ENCODE results near the gene ATP2B2.

The ATP2B2 gene

DNA sequence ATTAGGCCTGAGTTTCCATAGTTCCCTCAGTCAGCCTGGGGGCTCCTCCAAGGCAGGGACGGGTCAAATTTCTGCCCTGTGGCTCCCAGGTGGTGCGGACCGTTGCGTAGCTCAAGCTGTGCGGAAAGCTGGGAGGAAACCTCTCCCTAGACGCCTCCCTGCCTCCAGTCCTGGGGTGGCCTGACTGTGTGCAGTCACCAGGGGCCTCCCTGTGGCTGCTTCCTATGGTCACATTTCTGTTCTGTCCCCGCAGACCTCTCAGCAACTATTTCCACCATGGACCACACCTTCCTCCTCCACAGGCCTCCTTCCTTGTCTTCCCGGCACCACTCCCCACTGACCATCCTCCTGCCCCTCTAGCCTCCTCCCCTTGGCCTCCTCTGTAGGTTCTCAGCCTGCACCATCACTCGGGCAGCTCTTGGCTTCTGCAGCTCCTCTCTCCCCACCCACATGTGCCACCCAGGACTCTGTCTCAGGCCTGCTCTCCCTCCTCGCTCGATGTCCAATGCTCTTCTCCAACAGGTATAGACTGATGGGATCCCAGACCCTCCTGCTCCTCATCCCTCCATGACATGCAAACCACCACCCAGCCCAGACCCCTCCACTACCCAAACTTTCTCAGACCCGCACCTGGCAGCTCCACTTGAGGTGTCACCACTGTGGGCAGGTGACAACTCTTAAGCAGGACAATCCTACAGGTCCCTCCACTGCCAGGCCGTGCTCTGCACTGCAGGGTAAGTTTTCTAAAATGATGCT, 157.6 kb downstream of the ATP2B2 start:
- Histone ChIP-seq H3K4me3 (ENCODE audit: low read length) (no peak overlapping the region), H3K9me3 (ENCODE audit: insufficient read depth, low read depth, low read length) (no peaks in the 10 kb centered on the region), H3K36me3 (ENCODE audit: insufficient read depth, low read depth, low read length) (no peaks in the 10 kb centered on the region), H3K27me3 (ENCODE audit: insufficient read depth, low read length) (no peaks in the 10 kb centered on the region), H3K27ac (ENCODE audit: low read length) (no peak overlapping the region), H3K9ac (ENCODE audit: low read depth, low read length) (no peak overlapping the region), H3K4me1 (ENCODE audit: insufficient read depth, low read length) (no peaks in the 10 kb centered on the region)

DNA sequence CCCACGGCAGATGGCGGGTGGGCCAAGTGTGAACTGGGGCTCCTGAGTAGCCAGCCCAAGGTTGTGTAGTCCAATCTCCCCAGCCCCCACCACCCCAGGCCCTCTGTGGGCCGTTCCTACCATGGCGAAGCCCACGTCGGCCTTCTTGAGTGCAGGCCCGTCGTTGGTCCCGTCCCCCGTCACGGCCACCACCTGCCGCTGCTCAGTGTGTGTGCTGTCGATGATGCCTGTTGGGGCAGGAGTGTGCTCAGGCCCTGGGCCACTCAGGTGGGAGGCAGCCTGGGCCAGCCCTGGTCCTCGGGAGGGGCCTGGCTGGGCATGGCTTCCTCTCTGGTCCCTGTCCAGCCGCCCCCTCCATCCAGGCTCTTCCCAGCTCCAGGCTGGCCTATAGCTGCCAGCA, 159.5 kb downstream of the ATP2B2 start:
- Histone ChIP-seq H3K36me3 (ENCODE audit: insufficient read depth, low read depth, low read length) (no peaks in the 10 kb centered on the region), H3K9ac (ENCODE audit: low read depth, low read length) (no peak overlapping the region), H3K27me3 (ENCODE audit: insufficient read depth, low read length) (no peaks in the 10 kb centered on the region), H3K4me3 (ENCODE audit: low read length) (no peak overlapping the region), H3K9me3 (ENCODE audit: insufficient read depth, low read depth, low read length) (no peaks in the 10 kb centered on the region), H3K27ac (ENCODE audit: low read length) (no peak overlapping the region), H3K4me1 (ENCODE audit: insufficient read depth, low read length) (no peaks in the 10 kb centered on the region)

DNA sequence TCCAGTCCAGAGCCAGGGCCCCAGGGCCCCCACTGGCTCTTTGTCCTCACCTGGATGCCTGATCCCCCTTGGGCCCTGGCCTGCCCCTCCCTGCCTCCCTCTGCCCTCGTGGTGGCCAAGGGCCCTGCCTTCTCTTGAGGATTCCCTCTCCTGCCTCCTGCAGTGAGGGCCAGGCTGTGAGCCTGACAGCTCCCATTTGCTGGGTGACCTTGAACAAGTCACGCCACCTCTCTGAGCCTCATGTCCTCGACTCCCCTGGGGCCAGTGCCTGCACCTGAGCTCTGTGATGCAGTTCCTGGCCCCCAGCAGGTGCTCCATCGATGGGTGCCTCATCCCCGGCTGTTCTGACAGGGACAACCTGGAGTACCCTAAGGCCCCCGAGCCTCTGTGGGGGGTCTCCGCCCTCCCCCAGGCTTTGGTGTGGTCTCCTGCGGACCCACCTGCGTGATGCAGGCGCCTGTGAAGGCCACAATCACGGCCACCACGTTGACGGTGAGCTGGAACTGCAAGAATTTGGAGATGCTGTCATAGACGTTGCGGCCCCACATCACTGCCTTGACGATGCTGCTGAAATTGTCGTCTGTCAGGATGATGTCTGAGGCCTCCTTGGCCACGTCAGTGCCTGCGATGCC, 160.3 kb downstream of the ATP2B2 start:
- no peak overlapping the region for H3K27ac ChIP-seq (ENCODE audit: low read length)
- no peak overlapping the region for H3K9ac ChIP-seq (ENCODE audit: low read depth, low read length)
- no peaks in the 10 kb centered on the region for H3K27me3 ChIP-seq (ENCODE audit: insufficient read depth, low read length)
- no peak overlapping the region for H3K4me3 ChIP-seq (ENCODE audit: low read length)
- no peaks in the 10 kb centered on the region for H3K36me3 ChIP-seq (ENCODE audit: insufficient read depth, low read depth, low read length)
- no peaks in the 10 kb centered on the region for H3K4me1 ChIP-seq (ENCODE audit: insufficient read depth, low read length)
- H3K9me3 ChIP-seq (ENCODE audit: insufficient read depth, low read depth, low read length) = no peaks in the 10 kb centered on the region

DNA sequence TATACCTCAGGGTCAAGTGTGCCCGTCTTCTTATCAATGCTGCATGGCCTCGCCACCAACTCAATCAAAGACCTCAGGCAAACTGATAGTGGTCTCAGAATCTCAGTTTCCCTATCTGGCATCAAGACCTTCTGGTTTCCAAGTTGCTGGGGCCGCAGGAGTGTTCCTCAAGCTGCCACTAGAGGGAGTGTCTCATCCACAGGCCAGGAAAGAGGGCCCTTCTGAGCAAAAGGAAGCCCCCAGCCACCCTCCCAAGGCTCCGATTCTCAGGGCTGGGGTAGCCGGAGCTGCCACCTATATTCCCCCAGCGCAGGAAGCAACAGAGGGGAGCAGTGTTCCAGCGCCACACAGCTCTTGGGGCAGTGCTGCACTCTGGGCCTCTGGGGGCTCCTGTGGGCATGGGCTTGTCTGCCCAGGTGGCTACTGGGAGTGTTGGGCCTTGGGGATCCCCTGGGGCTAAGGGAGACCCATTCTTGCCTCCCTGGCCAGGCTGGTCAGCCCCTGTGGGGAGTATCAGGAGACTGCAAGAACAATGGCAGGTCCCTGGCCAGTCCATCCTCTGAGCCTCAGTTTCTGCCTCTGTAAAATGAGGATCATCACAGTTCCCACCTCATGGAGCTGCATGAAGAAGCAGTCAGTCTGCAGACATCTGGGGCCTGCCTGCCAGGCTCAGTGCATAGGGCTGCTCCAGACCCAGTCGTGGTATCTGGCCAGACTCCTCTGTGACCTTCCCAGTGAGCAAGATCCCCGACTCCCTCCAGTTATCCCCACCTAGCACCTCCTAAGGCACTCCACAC, 161.0 kb downstream of the ATP2B2 start:
- no peaks in the 10 kb centered on the region for H3K36me3 ChIP-seq (ENCODE audit: insufficient read depth, low read depth, low read length)
- H3K27ac ChIP-seq (ENCODE audit: low read length) = no peak overlapping the region
- H3K27me3 ChIP-seq (ENCODE audit: insufficient read depth, low read length) = no peaks in the 10 kb centered on the region
- H3K9ac ChIP-seq (ENCODE audit: low read depth, low read length) = no peak overlapping the region; the same call in 1 of the 2 replicates
- H3K4me3 ChIP-seq (ENCODE audit: low read length) = no peak overlapping the region
- H3K9me3 ChIP-seq (ENCODE audit: insufficient read depth, low read depth, low read length) = no peaks in the 10 kb centered on the region
- H3K4me1 ChIP-seq (ENCODE audit: insufficient read depth, low read length) = no peaks in the 10 kb centered on the region

GRCh38 chr3:10343526-10343925, 161.9 kb downstream of the ATP2B2 start:
- no peak overlapping the region for H3K4me3 ChIP-seq (ENCODE audit: low read length)

DNA sequence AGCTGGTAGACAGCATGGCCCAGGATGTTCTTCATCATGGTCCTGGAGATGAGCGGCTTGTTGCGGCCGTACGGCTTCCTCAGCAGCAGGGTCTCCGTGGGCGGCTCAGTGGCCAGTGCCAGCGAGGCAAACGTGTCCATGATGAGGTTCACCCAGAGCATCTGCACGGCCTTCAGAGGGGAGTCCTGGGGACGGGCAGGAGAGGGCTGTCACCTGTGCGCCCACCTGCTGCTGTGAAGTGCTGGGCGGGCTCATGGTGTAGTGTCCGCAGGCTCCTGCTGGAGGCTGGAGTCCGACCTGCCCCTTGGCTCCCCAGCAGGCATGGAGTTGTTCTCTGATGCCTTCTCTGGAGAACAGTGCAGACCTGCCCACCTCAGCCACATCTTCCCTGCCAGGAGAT, 162.6 kb downstream of the ATP2B2 start:
- no peaks in the 10 kb centered on the region for H3K4me1 ChIP-seq (ENCODE audit: insufficient read depth, low read length)
- H3K27ac ChIP-seq (ENCODE audit: low read length) = no peak overlapping the region
- H3K36me3 ChIP-seq (ENCODE audit: insufficient read depth, low read depth, low read length) = no peaks in the 10 kb centered on the region
- H3K4me3 ChIP-seq (ENCODE audit: low read length) = no peak overlapping the region
- no peaks in the 10 kb centered on the region for H3K9me3 ChIP-seq (ENCODE audit: insufficient read depth, low read depth, low read length)
- H3K27me3 ChIP-seq (ENCODE audit: insufficient read depth, low read length) = no peaks in the 10 kb centered on the region
- no peak overlapping the region for H3K9ac ChIP-seq (ENCODE audit: low read depth, low read length)

More at GRCh38 chr3:10343526-10343925, 161.9 kb downstream of the ATP2B2 start:
- H3K4me1 ChIP-seq (ENCODE audit: insufficient read depth, low read length) = no peaks in the 10 kb centered on the region
- no peak overlapping the region for H3K27ac ChIP-seq (ENCODE audit: low read length)
- H3K9me3 ChIP-seq (ENCODE audit: insufficient read depth, low read depth, low read length) = no peaks in the 10 kb centered on the region
- no peak overlapping the region for H3K9ac ChIP-seq (ENCODE audit: low read depth, low read length)
- no peaks in the 10 kb centered on the region for H3K36me3 ChIP-seq (ENCODE audit: insufficient read depth, low read depth, low read length)
- no peaks in the 10 kb centered on the region for H3K27me3 ChIP-seq (ENCODE audit: insufficient read depth, low read length)

GRCh38 chr3:10341901-10342398, 163.4 kb downstream of the ATP2B2 start:
- H3K27ac ChIP-seq (ENCODE audit: low read length) = no peak overlapping the region
- H3K36me3 ChIP-seq (ENCODE audit: insufficient read depth, low read depth, low read length) = no peaks in the 10 kb centered on the region
- H3K9me3 ChIP-seq (ENCODE audit: insufficient read depth, low read depth, low read length) = no peaks in the 10 kb centered on the region
- H3K4me1 ChIP-seq (ENCODE audit: insufficient read depth, low read length) = no peaks in the 10 kb centered on the region
- no peaks in the 10 kb centered on the region for H3K27me3 ChIP-seq (ENCODE audit: insufficient read depth, low read length)
- no peak overlapping the region for H3K4me3 ChIP-seq (ENCODE audit: low read length)
- H3K9ac ChIP-seq (ENCODE audit: low read depth, low read length) = no peak overlapping the region

DNA sequence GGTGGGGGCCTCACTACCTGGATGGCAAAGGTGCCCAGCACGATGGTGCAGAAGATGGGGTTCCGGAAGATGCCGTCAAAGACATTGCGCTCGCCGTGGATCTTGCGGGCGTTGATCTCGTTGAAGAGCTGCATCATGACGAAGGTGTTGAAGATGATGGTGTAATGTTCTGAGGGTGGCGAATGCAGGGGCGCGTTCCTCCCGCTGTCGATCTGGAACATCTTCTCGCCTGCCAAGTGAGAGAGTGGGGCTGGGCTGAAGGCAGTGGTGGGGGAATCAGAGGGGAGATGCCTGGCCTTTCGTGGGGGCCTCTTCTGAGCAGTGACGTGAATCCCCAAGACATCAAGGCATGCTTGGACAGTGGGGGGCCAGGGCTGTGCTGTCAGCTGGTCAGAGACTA, 164.9 kb downstream of the ATP2B2 start:
- no peaks in the 10 kb centered on the region for H3K36me3 ChIP-seq (ENCODE audit: insufficient read depth, low read depth, low read length)
- no peak overlapping the region for H3K4me3 ChIP-seq (ENCODE audit: low read length)
- H3K27ac ChIP-seq (ENCODE audit: low read length) = no peak overlapping the region
- no peaks in the 10 kb centered on the region for H3K27me3 ChIP-seq (ENCODE audit: insufficient read depth, low read length)
- H3K9ac ChIP-seq (ENCODE audit: low read depth, low read length) = no peak overlapping the region
- no peaks in the 10 kb centered on the region for H3K4me1 ChIP-seq (ENCODE audit: insufficient read depth, low read length)
- H3K9me3 ChIP-seq (ENCODE audit: insufficient read depth, low read depth, low read length) = no peaks in the 10 kb centered on the region

DNA sequence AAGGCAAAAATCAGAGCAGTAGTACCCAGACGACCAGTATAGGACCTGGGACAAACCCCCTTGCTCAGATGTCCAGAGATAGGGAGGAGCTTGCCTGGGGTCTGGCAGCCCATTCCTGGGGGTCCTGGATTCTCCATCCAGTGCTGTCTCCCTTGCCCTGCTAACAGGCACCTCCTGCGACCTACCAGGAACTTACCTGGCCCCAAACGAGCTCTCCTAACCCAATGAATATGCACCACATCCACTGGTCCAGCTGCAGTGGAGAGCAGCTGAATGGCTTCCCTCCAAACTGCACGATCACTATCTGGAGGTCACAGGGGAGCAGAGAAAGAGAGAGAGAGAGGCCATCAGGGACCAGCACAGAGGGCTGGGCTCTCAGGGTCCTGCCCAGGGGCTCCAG, 165.3 kb downstream of the ATP2B2 start:
- no peaks in the 10 kb centered on the region for H3K4me1 ChIP-seq (ENCODE audit: insufficient read depth, low read length)
- no peak overlapping the region for H3K27ac ChIP-seq (ENCODE audit: low read length)
- no peak overlapping the region for H3K9ac ChIP-seq (ENCODE audit: low read depth, low read length)
- no peaks in the 10 kb centered on the region for H3K9me3 ChIP-seq (ENCODE audit: insufficient read depth, low read depth, low read length)
- H3K36me3 ChIP-seq (ENCODE audit: insufficient read depth, low read depth, low read length) = no peaks in the 10 kb centered on the region
- H3K4me3 ChIP-seq (ENCODE audit: low read length) = no peak overlapping the region
- H3K27me3 ChIP-seq (ENCODE audit: insufficient read depth, low read length) = no peaks in the 10 kb centered on the region

DNA sequence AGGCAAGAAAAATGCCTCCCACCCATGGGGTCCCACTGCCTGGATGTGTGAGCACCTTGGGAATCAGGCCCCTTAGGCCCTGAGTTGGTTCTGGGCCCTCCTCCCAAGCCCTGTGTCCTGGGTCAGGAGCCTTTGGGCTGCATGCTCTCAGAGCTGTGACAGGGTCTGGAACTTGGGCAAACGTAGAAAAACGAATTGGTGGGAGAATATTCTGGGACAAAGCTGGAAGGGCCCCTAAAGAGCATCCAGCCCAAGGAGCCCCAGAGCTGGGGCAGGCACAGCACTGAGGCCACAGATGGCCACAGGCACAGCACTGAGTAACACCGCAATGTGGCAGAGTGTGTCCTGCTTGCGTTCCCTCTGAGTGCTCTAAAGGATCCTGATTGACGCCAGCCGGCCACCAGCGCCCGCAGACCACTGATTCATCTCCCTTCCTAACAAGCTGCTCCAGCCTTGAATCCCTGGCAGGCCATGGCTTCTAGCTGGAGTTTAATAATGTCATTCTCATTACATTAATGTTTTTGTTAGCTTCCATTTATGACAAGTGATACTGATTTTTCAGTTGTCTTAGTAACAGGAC, 165.9 kb downstream of the ATP2B2 start:
- Histone ChIP-seq H3K36me3 (ENCODE audit: insufficient read depth, low read depth, low read length) (no peaks in the 10 kb centered on the region), H3K27me3 (ENCODE audit: insufficient read depth, low read length) (no peaks in the 10 kb centered on the region), H3K9ac (ENCODE audit: low read depth, low read length) (no peak overlapping the region), H3K4me3 (ENCODE audit: low read length) (no peak overlapping the region), H3K9me3 (ENCODE audit: insufficient read depth, low read depth, low read length) (no peaks in the 10 kb centered on the region), H3K27ac (ENCODE audit: low read length) (no peak overlapping the region), H3K4me1 (ENCODE audit: insufficient read depth, low read length) (no peaks in the 10 kb centered on the region)

GRCh38 chr3:10338591-10339353, 166.6 kb downstream of the ATP2B2 start:
- Histone ChIP-seq H3K9me3 (ENCODE audit: insufficient read depth, low read depth, low read length) (no peaks in the 10 kb centered on the region), H3K27ac (ENCODE audit: low read length) (no peak overlapping the region), H3K4me1 (ENCODE audit: insufficient read depth, low read length) (no peaks in the 10 kb centered on the region), H3K27me3 (ENCODE audit: insufficient read depth, low read length) (no peaks in the 10 kb centered on the region), H3K9ac (ENCODE audit: low read depth, low read length) (no peak overlapping the region), H3K4me3 (ENCODE audit: low read length) (no peak overlapping the region), H3K36me3 (ENCODE audit: insufficient read depth, low read depth, low read length) (no peaks in the 10 kb centered on the region)
